Measurements from ENCODE around the gene NLRP7.
"Not testable (repeated sequence)": the region's sequence is repeated elsewhere in the genome, so short reads cannot be mapped to it uniquely, and the experiment has no call there.

NLRP7 gene

DNA sequence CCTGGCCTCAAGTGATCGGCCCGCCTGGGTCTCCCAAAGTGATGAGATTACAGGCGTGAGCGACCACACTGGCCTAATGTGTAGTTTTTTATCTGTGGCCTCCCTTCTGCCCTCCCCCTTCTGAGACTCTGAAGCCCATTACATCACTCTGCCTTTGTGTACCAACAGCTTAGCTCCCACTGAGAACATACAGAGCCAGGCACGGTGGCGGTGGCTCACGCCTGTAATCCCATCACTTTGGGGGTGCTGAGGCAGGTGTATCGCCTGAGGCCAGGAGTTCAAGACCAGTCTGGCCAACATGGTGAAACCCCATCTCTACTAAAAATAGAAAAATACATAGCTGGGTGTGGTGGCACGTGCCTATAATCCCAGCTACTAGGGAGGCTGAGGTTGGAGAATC is 28.8 kb downstream of the NLRP7 start:
- DNase-seq: no peak

DNA sequence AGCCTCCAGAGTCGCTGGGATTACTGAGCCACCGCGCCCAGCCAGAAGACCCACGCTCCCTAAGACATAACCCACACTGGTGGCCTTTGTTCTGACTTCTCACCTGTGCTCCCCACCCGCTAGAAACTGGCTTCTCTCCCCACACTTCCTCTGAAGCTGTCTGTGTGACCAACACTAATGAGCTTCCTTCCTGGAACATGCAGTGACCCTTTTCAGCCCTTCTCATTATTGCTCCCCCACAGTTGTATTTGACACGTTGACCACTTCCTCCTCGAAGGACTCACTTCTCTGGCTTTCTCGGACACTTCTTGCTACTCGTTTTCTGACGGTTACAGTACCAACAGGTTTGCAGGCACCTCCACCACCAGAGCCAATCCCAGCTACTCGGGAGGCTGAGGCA is 30.5 kb downstream of the NLRP7 start:
- no peak for DNase-seq

DNA sequence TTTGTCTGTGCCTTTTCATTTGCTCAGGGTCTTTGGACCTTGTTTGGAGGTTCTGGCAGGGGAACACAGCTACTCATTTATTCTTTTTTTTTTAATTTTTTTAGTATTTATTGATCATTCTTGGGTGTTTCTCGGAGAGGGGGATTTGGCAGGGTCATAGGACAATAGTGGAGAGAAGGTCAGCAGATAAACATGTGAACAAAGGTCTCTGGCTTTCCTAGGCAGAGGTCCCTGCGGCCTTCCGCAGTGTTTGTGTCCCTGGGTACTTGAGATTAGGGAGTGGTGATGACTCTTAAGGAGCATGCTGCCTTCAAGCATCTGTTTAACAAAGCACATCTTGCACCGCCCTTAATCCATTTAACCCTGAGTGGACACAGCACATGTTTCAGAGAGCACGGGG is 39.4 kb downstream of the NLRP7 start:
- DNase-seq: not testable (repeated sequence)

DNA sequence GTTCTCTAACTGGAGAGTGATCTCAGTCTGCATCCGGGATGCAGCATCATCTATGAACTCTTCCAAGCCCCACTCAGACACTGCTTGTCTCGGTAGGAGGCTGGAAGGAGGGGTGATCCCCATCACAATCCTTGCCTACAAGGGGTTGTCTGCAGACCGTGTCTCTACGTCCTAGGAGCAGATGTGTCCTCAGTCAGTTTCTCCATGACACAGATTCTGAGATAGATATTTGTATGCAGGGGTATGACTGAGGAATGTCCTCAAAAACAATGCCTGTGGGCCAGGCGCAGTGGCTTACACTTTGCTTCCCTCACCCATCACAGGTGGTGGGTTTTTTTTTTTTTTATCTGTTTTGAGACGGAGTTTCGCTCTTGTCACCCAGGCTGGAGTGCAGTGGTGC is 40.5 kb downstream of the NLRP7 start:
- DNase-seq: no peak

DNA sequence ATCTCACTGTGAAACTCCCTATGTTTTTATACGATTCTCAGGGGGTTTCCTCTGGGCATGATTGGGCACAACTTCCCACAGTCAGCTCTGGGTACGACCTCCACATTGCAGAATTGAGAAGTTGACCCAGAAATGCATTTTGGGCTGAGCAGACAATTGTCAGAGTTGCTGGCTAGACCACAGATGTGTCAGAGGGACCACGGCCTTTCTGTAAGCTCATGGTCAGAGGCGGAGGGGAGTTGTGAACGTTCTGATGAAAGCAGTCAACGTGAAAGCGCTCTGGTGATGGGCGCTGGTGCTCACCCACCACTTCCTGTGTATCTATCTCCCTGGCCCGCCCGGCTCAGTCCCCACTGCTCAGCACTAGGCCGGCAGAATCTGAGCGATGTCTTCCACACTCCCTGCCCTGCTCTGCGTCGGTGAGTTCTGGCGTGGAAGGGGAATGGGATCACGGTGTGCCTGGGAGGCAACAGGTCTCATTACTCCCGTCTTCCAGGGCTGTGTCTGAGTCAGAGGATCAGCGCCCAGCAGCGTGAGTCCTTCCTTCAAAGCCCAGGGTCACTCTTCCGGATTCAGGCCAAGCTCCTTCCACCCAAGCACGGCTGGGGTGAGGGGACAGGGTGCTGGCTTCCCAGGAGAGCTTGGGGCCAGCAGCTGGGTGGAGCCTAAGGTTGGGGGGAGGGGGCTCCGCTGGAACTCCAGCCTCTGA is 41.4 kb downstream of the NLRP7 start, which contains the start of gene NCR1:
NCR1 (plus strand) TSS at position 346 of the 709 bp plus-strand sequence; CDS start at position 386, 40 bp downstream.
- no peak for DNase-seq

DNA sequence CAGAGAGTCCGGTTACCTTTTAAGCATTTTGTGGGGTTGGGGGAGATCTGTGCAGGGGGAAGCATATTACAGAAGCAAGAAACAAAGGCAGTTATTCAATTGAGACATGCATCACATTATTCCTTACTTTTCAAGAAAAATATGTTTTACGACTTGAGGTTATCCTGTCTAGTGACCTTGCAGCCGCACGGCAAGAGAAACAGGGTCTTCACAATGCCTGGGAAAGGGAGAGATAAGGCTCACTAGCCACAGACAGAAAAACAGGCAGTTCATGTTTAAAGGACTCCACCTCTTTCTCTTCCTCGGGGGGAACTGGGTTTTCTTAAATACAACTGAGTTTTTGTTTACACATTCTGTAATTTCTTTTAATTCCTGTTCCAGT is 41.9 kb downstream of the NLRP7 start:
- no peak for DNase-seq

DNA sequence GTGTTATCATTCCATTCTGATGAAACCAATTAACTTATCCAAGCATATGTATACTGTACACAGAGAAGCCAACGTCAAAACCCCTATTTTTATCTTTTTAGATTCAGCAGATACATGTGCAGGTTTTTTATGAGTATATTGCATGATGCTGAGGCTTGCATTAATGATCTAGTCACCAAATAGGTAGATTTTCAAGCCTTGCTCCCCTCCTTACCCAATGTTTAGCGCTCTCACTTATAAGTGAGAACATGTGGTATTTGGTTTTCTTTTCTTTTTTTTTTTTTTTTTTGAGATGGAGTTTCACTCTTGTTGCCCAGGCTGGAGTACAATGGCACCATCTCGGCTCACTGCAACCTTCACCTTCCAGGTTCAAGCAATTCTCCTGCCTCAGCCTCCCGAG is 43.1 kb downstream of the NLRP7 start:
- not testable (repeated sequence) for DNase-seq

DNA sequence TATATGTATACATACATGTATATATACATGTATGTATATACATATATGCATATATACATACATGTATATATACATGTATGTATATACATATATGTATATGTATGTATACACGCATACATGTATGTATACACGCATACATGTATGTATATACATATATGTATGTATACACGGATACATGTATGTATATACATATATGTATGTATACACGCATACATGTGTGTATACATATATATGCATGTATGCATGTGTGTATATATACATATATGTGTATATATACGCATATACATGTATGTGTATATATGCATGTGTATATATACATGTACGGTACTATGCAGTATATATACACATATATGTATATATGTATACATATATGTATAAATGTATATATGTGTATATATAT is 44.0 kb downstream of the NLRP7 start:
- no peak for DNase-seq

DNA sequence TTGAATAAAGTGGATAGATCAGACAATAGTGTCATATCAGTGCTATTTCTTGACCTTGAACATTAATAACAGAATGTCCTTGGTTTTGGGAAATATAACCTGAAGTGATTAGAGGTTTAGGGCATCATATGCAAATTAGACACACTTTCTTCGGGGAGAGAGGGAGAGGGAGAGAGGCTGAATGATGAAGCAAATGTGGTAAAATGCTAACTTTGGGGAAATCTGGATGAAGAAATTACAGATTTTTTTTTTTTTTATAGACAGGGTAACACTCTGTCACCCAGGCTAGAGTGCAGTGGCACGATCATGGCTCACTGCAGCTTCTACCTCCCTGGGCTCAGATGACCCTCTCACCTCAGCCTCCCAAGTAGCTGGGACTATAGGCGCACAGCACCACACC is 45.3 kb downstream of the NLRP7 start:
- no peak for DNase-seq

DNA sequence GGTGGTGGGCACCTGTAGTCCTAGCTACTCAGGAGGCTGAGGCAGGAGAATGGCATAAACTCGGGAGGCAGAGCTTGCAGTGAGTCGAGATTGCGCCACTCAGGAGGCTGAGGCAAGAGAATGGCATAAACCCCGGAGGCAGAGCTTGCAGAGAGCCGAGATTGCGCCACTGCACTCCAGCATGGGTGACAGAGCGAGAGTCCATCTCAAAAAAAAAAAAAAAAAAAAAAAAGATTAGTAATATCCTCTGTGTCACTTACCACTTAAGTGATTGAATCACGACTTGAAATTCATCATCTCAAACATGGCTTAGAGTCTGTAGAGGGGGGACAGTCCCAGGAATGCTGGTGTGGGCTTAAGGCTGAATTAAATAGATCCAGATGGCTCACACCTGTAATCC is 46.2 kb downstream of the NLRP7 start:
- DNase-seq: not testable (repeated sequence)

DNA sequence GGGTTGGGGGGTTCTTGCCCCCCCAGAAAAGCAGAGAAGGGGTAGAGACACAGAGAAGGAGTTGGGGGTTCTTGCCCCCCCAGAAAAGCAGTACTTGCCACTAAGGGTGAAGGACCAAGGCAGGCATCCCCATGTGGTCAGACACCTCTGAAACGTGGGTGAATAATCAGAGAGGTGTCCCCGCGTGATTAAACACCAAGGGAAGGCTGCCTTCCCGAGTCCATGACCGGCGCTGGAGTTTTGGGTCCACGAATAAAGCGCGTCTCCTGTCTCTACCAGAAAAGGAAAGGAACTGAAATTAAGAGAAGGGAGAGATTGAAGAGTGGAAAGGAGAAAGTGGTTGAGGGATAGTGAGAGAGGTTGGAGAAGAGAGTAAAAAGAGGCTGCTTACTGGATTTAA is 47.7 kb downstream of the NLRP7 start:
- not testable (repeated sequence) for DNase-seq

DNA sequence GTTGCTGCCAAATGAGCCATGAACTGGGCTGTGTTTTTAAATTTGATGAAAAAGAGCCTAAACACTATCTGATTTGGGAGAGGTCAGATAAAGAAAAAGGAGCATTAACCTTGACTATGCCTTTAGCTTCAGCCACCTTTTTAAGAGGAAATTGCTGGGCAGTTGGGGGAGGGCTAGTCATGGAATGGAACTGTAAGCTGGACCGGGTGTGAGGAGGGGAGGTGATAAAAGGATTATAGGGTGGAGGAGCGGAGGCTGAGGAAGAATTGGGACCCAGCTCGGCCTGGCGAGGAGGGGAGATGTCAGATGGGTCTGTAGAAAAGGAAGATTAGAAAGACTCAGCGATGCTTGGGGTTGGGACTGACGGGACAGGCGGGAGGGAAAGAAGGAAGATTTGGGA is 48.6 kb downstream of the NLRP7 start:
- DNase-seq: not testable (repeated sequence)

DNA sequence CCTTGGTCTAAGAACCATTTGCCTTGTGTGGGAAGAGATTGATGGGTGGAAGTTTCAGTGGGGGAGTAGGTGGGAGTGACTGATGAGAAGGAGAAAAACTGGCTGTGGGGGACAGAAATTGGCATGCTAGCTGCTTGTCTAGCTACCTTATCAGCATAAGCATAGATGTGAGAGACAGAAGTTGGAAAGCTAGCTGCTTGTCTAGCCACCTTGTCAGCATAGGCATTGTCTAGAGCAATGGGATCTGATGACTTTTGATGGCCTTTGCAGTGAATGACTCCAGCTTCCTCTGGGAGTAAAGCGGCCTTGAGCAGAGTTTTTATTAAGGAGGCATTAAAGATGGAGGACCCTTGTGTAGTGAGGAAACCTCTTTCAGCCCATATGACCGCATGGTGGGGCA is 51.3 kb downstream of the NLRP7 start:
- DNase-seq: no peak

DNA sequence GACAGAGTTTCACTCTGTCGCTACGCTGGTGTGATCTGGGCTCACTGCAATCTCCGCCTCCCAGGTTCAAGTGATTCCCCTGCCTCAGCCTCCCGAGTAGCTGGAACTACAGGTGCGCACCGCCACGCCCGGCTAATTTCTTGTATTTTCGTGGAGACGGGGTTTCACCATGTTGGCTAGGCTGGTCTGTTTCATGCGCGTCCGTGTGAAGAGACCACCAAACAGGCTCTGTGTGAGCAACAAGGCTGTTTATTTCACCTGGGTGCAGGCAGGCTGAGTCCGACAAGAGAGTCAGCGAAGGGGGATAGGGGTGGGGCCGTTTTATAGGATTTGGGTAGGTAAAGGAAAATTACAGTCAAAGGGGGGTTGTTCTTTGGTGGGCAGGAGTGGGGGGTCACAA is 53.2 kb downstream of the NLRP7 start:
- DNase-seq: not testable (repeated sequence)

DNA sequence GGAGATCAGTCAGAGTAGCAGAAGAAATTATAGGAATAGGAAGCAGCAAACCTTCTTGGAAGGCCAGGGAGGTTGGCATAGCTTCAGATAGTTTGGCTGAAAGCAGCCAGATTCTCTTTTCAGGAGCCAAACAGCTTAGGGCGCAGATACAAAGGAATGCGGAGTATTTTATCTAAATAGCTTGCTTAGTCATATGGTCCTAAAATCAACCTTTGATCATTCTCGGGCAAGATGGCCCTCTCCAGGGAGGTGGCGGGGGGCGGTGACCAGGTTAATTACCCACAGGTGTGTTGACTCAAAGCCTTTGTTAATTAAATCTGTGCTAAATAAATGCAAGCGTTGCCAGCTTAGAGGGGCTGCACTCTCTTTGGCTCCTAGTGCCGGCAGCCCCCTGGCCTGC is 53.9 kb downstream of the NLRP7 start:
- DNase-seq: no peak

DNA sequence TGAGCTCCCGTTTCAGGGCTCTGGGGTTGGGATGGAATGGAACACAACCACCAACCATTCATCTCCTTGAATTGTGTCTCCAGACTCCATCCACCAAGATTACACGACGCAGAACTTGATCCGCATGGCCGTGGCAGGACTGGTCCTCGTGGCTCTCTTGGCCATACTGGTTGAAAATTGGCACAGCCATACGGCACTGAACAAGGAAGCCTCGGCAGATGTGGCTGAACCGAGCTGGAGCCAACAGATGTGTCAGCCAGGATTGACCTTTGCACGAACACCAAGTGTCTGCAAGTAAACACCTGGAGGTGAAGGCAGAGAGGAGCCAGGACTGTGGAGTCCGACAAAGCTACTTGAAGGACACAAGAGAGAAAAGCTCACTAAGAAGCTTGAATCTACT is 57.8 kb downstream of the NLRP7 start:
- DNase-seq: no peak

DNA sequence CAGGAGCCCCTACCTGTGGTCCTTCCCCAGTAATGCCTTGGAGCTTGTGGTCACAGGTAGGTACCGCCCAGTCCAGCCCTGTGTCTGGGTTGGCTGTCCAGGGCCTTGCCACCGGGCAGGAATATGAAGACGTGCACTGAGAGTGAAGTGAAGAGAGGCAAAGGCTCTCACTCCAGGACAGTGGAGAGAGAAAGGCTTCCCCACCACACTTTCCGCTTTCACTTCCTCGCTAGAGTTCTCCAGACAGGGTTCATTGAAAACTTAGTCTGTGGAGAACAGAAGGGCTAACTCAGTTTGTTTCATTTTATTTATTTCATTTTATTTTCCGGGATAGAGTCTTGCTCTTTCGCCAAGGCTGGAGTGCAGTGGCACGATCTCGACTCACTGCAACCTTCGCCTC is 59.1 kb downstream of the NLRP7 start:
- DNase-seq: no peak

DNA sequence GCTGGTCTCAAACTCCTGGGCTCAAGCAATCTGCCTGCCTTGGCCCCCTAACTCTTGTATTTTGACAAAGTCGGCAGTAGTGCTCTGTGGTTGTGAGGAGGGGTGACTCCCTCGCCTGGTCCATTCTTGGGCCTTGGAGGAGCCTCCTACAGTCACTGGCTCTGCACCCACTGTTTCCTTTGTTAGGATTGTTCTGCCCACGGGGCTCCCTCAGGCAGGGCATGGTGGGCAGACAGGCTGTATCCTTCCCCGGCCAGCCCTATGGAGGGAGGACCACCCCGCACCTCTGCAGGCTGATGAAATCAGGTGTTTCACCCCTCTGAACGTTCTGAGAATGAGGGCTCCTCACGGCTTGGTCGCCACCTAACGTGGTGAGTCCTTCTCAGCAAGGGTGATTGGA is 64.1 kb downstream of the NLRP7 start:
- no peak for DNase-seq

DNA sequence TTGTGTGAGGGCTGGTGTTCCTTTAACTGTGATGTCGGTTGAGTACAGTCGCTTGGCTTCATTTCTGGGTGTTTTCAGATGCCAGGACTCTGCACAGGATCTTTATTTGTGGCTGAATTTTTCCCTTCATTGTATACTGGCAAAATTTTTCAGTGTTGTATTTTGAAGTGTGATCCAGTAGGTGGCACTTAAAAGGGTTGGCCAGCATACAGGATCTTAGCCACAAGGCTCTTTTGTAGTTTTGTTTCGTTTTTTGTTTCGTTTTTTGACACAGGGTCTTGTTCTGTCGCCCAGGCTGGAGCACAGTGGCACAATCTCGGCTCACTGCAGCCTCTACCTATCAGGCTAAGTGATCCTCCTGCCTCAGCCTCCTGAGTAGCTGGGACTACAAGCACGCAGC is 64.6 kb downstream of the NLRP7 start:
- no peak for DNase-seq

DNA sequence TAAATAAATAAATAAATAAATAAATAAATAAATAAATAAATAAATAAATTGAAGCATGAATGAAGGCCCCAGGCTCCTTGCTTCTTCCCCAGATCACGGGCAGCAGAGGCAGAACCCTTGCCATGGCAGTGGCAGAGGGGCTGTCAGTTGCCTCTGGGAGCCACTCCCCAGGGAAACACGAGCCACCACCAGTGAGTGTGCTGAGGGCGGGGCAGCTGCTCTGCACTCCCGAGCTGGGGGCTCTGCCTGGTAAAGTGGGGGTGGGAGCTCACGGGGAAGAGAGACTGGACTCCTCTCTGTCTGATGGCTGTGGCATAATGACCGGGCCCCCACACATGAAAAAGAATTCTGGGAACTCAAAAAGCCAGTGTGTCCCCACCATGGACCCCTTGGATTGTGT is 65.4 kb downstream of the NLRP7 start:
- no peak for DNase-seq

DNA sequence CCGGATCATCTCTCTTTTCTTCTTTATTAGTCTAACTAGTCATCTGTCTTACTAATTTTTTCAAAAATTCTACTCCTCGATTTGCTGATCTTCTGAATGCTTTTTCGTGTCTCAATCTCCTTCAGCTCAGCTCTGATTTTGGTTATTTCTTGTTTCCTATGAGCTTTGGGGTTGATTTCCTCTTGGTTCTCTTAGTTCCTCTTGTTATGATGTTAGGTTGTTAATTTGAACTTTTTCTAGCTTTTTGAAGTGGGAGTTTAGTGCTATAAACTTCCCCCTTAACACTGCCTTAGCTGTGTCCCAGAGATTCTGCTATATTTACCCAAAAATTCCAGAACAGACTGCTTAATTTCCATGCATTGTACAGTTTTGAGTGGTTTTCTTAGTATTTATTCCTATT is 69.9 kb downstream of the NLRP7 start:
- DNase-seq: no peak

DNA sequence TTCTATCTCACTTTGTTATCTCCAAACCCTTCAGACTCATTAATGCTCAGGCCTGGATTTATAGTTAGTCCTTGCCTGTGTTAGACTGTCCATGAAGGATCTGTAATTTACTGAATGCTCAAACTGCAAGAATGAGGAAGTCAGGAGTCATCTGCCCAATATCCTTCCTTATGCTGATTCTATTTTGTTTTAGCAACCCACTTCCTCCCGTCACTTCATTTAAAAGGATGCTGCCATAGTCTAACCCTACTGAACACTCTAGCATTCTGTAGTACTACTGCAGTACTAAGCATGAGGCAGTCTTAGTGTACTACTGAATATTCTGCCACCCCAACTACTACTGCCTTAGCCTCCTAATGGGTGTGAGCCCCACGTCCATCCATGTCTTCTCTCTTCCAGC is 71.8 kb downstream of the NLRP7 start:
- DNase-seq: no peak

DNA sequence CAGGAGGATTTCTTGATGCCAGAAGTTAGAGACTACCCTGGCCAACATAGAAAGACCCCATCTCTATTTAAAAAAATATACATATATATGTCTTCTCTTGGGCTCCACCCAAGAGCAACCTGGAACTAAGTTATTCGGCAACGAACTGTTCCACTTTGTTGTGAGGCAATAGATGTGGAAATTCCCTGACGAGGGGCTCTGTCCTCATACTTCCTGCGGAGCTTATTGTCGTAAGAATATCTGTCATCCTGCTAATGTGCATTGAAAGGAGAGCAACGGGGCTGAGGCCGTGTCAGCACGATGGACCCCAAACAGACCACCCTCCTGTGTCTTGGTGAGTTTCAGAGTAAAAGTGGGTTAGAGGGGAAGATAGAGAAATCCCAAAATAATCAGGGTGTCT is 73.3 kb downstream of the NLRP7 start, which contains the start of gene FCAR:
FCAR (plus strand) TSS at position 246 of the 400 bp plus-strand sequence; CDS start at position 301, 55 bp downstream.
- DNase-seq: no peak
